IMR-90 (cell line): Measurements from ENCODE around the gene PPDPF. TPM values are rescaled to one million over a fixed set of nuclear protein-coding genes. Genes with fewer than 3 reads are reported as not detected.

Experiments
- ATAC-seq: fragments of 200-7000 bp; cut with Tn5 transposase; 2 replicates; pipeline ENCODE4 v1.9.1; 2020; ENCODE audit warnings: low read depth, mild to moderate bottlenecking, moderate library complexity
- BruUV-seq: library from RNA; stranded (reverse); fragments of 400-500 nt; replicated peaks from 2 replicates; lab custom pipeline; 2021; lab: Mats Ljungman, UMichigan
- CTCF ChIA-PET: fragments of 300-600 bp; formaldehyde crosslinking; extraction: SDS; loops from one replicate; lab custom pipeline; 2021; ENCODE audit warnings: antibody characterized with exemption; lab: Yijun Ruan, JAX
- POLR2A ChIA-PET: fragments of 300-600 bp; sonication (Branson Sonifier 250); formaldehyde crosslinking; loops from one replicate; lab custom pipeline; 2022; ENCODE audit warnings: antibody characterized with exemption; ENCODE audit not compliant: unreplicated experiment; lab: Charles Lee
- DNase-seq: peaks from one replicate; pipeline ENCODE4 v3.0.0; 2013
- H2AFZ ChIP-seq: replicated peaks from 2 replicates; pipeline ENCODE3; 2013; ENCODE audit warnings: low read length, mild to moderate bottlenecking; ENCODE audit not compliant: poor library complexity
- H2AK5ac ChIP-seq: 2 replicates; pipeline ENCODE4 v1.6.1; 2013; ENCODE audit warnings: low read depth, low read length, inconsistent platforms
- H2AK9ac ChIP-seq: replicated peaks from 2 replicates; pipeline ENCODE3; 2013; ENCODE audit warnings: mild to moderate bottlenecking, low read depth, low read length, moderate library complexity; ENCODE audit not compliant: poor library complexity
- H2BK120ac ChIP-seq: 2 replicates; pipeline ENCODE4 v1.6.1; 2013; ENCODE audit warnings: low read depth, low read length, inconsistent platforms
- H2BK15ac ChIP-seq: 3 replicates; pipeline ENCODE4 v1.6.1; 2013; ENCODE audit warnings: low read depth, low read length, inconsistent platforms
- H2BK20ac ChIP-seq: 2 replicates; pipeline ENCODE4 v1.6.1; 2013; ENCODE audit warnings: low read depth, mild to moderate bottlenecking, inconsistent platforms, low read length, moderate library complexity
- H2BK5ac ChIP-seq: 2 replicates; pipeline ENCODE4 v1.6.1; 2013; ENCODE audit warnings: mild to moderate bottlenecking, low read depth, low read length, inconsistent platforms; ENCODE audit not compliant: poor library complexity, severe bottlenecking
- H3K14ac ChIP-seq: replicated peaks from 2 replicates; pipeline ENCODE4 v1.6.1; 2013; ENCODE audit warnings: low read depth, low read length, inconsistent platforms
- H3K18ac ChIP-seq: 2 replicates; pipeline ENCODE4 v1.6.1; 2013; ENCODE audit warnings: low read depth, low read length, control low read depth
- H3K23ac ChIP-seq: 2 replicates; pipeline ENCODE4 v1.6.1; 2013; ENCODE audit warnings: low read depth, low read length, inconsistent platforms
- H3K27ac ChIP-seq: 2 replicates; pipeline ENCODE4 v1.5.1; 2013; ENCODE audit warnings: mild to moderate bottlenecking, control low read depth, low read length; ENCODE audit not compliant: insufficient read depth
- H3K27me3 ChIP-seq: 2 replicates; pipeline ENCODE4 v1.6.1; 2013; ENCODE audit warnings: low read length; ENCODE audit not compliant: control insufficient read depth, insufficient read depth
- H3K36me3 ChIP-seq: 2 replicates; pipeline ENCODE4 v1.6.1; 2013; ENCODE audit warnings: low read length, mixed read lengths; ENCODE audit not compliant: control insufficient read depth, insufficient read depth
- H3K4ac ChIP-seq: 2 replicates; pipeline ENCODE4 v1.6.1; 2013; ENCODE audit warnings: low read depth, low read length, inconsistent platforms
- H3K4me1 ChIP-seq: 2 replicates; pipeline ENCODE4 v1.6.1; 2013; ENCODE audit warnings: low read length, mixed read lengths; ENCODE audit not compliant: control insufficient read depth, insufficient read depth
- H3K4me2 ChIP-seq: 2 replicates; pipeline ENCODE4 v1.6.1; 2013; ENCODE audit warnings: low read depth, mild to moderate bottlenecking, control low read depth, low read length, moderate library complexity
- H3K4me3 ChIP-seq: 2 replicates; pipeline ENCODE4 v1.5.1; 2013; ENCODE audit warnings: low read depth, mild to moderate bottlenecking, control low read depth, low read length, moderate library complexity; ENCODE audit not compliant: insufficient read depth
- H3K56ac ChIP-seq: 2 replicates; pipeline ENCODE4 v1.6.1; 2013; ENCODE audit warnings: low read length, inconsistent platforms; ENCODE audit not compliant: insufficient read depth; ENCODE audit errors: extremely low read depth
- H3K79me1 ChIP-seq, 2 experiments: 2 replicates each; pipeline ENCODE4 v1.6.1; 2013; ENCODE audit warnings: low read length in 2 of 2, inconsistent platforms in 1 of 2, low read depth in 1 of 2
- H3K9ac ChIP-seq: 2 replicates; pipeline ENCODE4 v1.6.1; 2013; ENCODE audit warnings: low read depth, low read length, control low read depth
- H3K9me1 ChIP-seq: 2 replicates; pipeline ENCODE4 v1.6.1; 2013; ENCODE audit warnings: low read length, inconsistent platforms; ENCODE audit not compliant: insufficient read depth
- H3K9me3 ChIP-seq: 2 replicates; pipeline ENCODE4 v1.6.1; 2013; ENCODE audit warnings: low read length; ENCODE audit not compliant: control insufficient read depth, insufficient read depth
- H4K20me1 ChIP-seq: 2 replicates; pipeline ENCODE4 v1.6.1; 2013; ENCODE audit warnings: low read length, inconsistent platforms; ENCODE audit not compliant: insufficient read depth
- H4K5ac ChIP-seq: 2 replicates; pipeline ENCODE4 v1.6.1; 2013; ENCODE audit warnings: mild to moderate bottlenecking, low read depth, low read length, control low read depth
- H4K8ac ChIP-seq, 2 experiments: 2 replicates each; pipeline ENCODE4 v1.6.1; 2013; ENCODE audit warnings: low read depth in 2 of 2, low read length in 2 of 2, control low read depth in 1 of 2, inconsistent platforms in 1 of 2
- H4K91ac ChIP-seq: 2 replicates; pipeline ENCODE4 v1.6.1; 2013; ENCODE audit warnings: low read depth, low read length, inconsistent platforms; ENCODE audit not compliant: insufficient read depth
- BHLHE40 ChIP-seq: fragments of 150-350 bp; IDR thresholded peaks from 2 replicates; pipeline ENCODE4 v1.6.1; 2016; ENCODE audit warnings: mild to moderate bottlenecking, low read depth, low read length
- CEBPB ChIP-seq: IDR thresholded peaks from 2 replicates; pipeline ENCODE4 v1.6.1; 2012; ENCODE audit warnings: low read depth, low read length, improper control_type of control experiment
- CHD1 ChIP-seq: IDR thresholded peaks from 2 replicates; pipeline ENCODE4 v1.6.1; 2012; ENCODE audit warnings: low read depth, low read length, improper control_type of control experiment
- FOS ChIP-seq: fragments of 150-350 bp; IDR thresholded peaks from 2 replicates; pipeline ENCODE4 v1.6.1; 2016; ENCODE audit warnings: low read depth, low read length
- MAFK ChIP-seq: IDR thresholded peaks from 2 replicates; pipeline ENCODE4 v1.6.1; 2012; ENCODE audit warnings: low read depth, low read length, improper control_type of control experiment
- MAZ ChIP-seq: IDR thresholded peaks from 2 replicates; pipeline ENCODE4 v1.6.1; 2012; ENCODE audit warnings: low read depth, mild to moderate bottlenecking, low read length, improper control_type of control experiment, moderate library complexity, borderline replicate concordance
- MXI1 ChIP-seq: IDR thresholded peaks from 2 replicates; pipeline ENCODE4 v1.6.1; 2012; ENCODE audit warnings: low read depth, mild to moderate bottlenecking, low read length, moderate library complexity, borderline replicate concordance
- NFE2L2 ChIP-seq: fragments of 150-350 bp; IDR thresholded peaks from 2 replicates; pipeline ENCODE4 v1.6.1; 2016; ENCODE audit warnings: low read depth, mild to moderate bottlenecking, low read length
- POLR2A ChIP-seq: IDR thresholded peaks from 2 replicates; pipeline ENCODE4 v1.6.1; 2012; ENCODE audit warnings: mild to moderate bottlenecking, low read depth, low read length
- RAD21 ChIP-seq: IDR thresholded peaks from 2 replicates; pipeline ENCODE4 v1.6.1; 2012; ENCODE audit warnings: low read length, improper control_type of control experiment
- RCOR1 ChIP-seq: IDR thresholded peaks from 2 replicates; pipeline ENCODE4 v1.6.1; 2012; ENCODE audit warnings: mild to moderate bottlenecking, low read length, improper control_type of control experiment; ENCODE audit not compliant: insufficient replicate concordance
- RFX5 ChIP-seq: IDR thresholded peaks from 2 replicates; pipeline ENCODE4 v1.8.0; 2012; ENCODE audit warnings: low read depth, mild to moderate bottlenecking, low read length, moderate library complexity
- SMC3 ChIP-seq: fragments of 150-350 bp; IDR thresholded peaks from 2 replicates; pipeline ENCODE4 v1.6.1; 2016; ENCODE audit warnings: low read depth, mild to moderate bottlenecking, antibody characterized with exemption, low read length, moderate library complexity
- WGBS, 2 experiments: methylation state at CpG; one replicate each; pipeline versions ENCODE4 v1.1.5 to v1.1.7; 2013; ENCODE audit warnings: missing lambda C conversion rate in 2 of 2; ENCODE audit not compliant: insufficient read length in 1 of 2; ENCODE audit errors: extremely low coverage in 2 of 2; 5-methylcytosine and 5-hydroxymethylcytosine counted together
- dilution Hi-C: fragments of 300-500 bp; cut with HindIII; formaldehyde crosslinking; loops from one replicate; pipeline ENCODE4 v1.14.3; 2018; ENCODE audit warnings: low sequenced_read_pairs; ENCODE audit not compliant: unreplicated experiment
- in situ Hi-C: fragments of 300-500 bp; cut with MboI; formaldehyde crosslinking; loops from 3 replicates; pipeline ENCODE4 v1.14.3; 2019; ENCODE audit warnings: low sequenced_read_pairs, inconsistent platforms, mixed read lengths
- intact Hi-C: fragments of 100-400 bp; cut with micrococcal nuclease; formaldehyde crosslinking; loops from 2 replicates; pipeline ENCODE4 v1.10.0; 2022
- polyA plus RNA-seq, 3 experiments: library from polyadenylated mRNA; depleted of rRNA; stranded (reverse); fragments of >200 nt; gene quantifications; 2 replicates each; pipeline ENCODE4 v1.2.3, GENCODE V29; 2012; ENCODE audit warnings: low replicate concordance in 1 of 3
- total RNA-seq: library from RNA; depleted of rRNA; stranded (reverse); fragments of >200 nt; gene quantifications from 2 replicates; pipeline ENCODE4 v1.2.3, GENCODE V29; 2012
- TF ChIP-seq, protein P1 (sequence below): conservative IDR thresholded peaks from 2 replicates; pipeline ENCODE4 v1.5.1; 2012; ENCODE audit warnings: mild to moderate bottlenecking, low read depth, low read length, improper control_type of control experiment
- TF ChIP-seq, protein P2 (sequence below): fragments of 150-350 bp; IDR thresholded peaks from 2 replicates; pipeline ENCODE4 v1.6.1; 2017; ENCODE audit warnings: mild to moderate bottlenecking, antibody characterized with exemption, low read length, low read depth
- TF ChIP-seq, protein P3 (sequence below): fragments of 150-350 bp; IDR thresholded peaks from 2 replicates; pipeline ENCODE4 v1.6.1; 2016; ENCODE audit warnings: low read depth, mild to moderate bottlenecking, low read length, moderate library complexity, borderline replicate concordance

The PPDPF gene
- total and polyA plus RNA-seq, 2 of the 4 experiments (the other 2 are of a cell fraction), result 12.9 to 171 TPM

DNA sequence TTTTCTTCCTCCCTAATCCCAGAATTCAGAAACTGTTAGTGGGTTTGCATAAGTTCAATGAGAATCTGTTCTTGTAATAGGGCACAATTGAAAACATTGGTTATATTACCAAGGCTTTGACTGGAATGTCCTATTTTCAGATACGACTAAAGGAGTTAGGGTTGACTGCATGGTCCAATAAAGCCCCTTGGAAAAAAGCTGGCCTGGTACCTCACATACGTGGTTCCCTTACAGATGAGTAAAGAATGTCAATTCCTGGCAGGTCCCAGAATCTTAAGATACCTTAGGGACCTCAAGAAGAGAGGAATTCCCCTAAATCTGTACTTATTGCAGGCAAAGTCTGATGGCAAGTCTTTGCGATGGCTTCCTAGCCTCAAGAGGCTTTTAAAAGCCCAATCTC, 4.6 kb downstream of the PPDPF start:
- Histone ChIP-seq H3K9me1 (peaks cover 4% of the 10 kb centered on the region; the same call in 1 of the 2 replicates), H2BK20ac (no peak overlapping the region), H3K4me3 (no peak overlapping the region), H4K8ac (no peak overlapping the region), H3K4me1 (peaks cover 9% of the 10 kb centered on the region), H2AK5ac (no peak overlapping the region), H3K56ac (no peak overlapping the region), H3K79me1 (peaks cover 15 to 29% of the 10 kb centered on the region in 2 experiments), H2BK120ac (no peak overlapping the region), H3K36me3 (peaks cover 22% of the 10 kb centered on the region), H3K4ac (no peak overlapping the region), H3K9me3 (no peaks in the 10 kb centered on the region), H4K91ac (no peak overlapping the region), H3K4me2 (no peak overlapping the region), H3K27ac (no peak overlapping the region), H3K9ac (no peak overlapping the region), H4K20me1 (peaks cover 29% of the 10 kb centered on the region), H2AK9ac (no peak overlapping the region), H3K18ac (no peak overlapping the region), H3K27me3 (no peaks in the 10 kb centered on the region), H3K14ac (no peak overlapping the region), H2AFZ (no peak overlapping the region), H2BK5ac (no peak overlapping the region), H2BK15ac (no peak overlapping the region), H3K23ac (no peak overlapping the region), H4K5ac (no peak overlapping the region)
- no peak for DNase-seq
- BruUV-seq, result no TSS peak
- in situ Hi-C loops, result no loop called here
- TF ChIP-seq SMC3, result no peak
- TF ChIP-seq, protein P1, sequence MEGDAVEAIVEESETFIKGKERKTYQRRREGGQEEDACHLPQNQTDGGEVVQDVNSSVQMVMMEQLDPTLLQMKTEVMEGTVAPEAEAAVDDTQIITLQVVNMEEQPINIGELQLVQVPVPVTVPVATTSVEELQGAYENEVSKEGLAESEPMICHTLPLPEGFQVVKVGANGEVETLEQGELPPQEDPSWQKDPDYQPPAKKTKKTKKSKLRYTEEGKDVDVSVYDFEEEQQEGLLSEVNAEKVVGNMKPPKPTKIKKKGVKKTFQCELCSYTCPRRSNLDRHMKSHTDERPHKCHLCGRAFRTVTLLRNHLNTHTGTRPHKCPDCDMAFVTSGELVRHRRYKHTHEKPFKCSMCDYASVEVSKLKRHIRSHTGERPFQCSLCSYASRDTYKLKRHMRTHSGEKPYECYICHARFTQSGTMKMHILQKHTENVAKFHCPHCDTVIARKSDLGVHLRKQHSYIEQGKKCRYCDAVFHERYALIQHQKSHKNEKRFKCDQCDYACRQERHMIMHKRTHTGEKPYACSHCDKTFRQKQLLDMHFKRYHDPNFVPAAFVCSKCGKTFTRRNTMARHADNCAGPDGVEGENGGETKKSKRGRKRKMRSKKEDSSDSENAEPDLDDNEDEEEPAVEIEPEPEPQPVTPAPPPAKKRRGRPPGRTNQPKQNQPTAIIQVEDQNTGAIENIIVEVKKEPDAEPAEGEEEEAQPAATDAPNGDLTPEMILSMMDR, result no peak
- no peak for TF ChIP-seq FOS
- no peak for TF ChIP-seq RAD21
- TF ChIP-seq MAFK, result no peak
- TF ChIP-seq MXI1, result no peak
- no peak for TF ChIP-seq BHLHE40
- no peak for TF ChIP-seq CHD1
- TF ChIP-seq, protein P2, sequence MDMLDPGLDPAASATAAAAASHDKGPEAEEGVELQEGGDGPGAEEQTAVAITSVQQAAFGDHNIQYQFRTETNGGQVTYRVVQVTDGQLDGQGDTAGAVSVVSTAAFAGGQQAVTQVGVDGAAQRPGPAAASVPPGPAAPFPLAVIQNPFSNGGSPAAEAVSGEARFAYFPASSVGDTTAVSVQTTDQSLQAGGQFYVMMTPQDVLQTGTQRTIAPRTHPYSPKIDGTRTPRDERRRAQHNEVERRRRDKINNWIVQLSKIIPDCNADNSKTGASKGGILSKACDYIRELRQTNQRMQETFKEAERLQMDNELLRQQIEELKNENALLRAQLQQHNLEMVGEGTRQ, result no peak
- TF ChIP-seq POLR2A, result no peak
- TF ChIP-seq NFE2L2, result no peak
- TF ChIP-seq CEBPB, result no peak
- no peak for TF ChIP-seq MAZ
- TF ChIP-seq RFX5, result no peak
- TF ChIP-seq RCOR1, result no peak
- TF ChIP-seq, protein P3, sequence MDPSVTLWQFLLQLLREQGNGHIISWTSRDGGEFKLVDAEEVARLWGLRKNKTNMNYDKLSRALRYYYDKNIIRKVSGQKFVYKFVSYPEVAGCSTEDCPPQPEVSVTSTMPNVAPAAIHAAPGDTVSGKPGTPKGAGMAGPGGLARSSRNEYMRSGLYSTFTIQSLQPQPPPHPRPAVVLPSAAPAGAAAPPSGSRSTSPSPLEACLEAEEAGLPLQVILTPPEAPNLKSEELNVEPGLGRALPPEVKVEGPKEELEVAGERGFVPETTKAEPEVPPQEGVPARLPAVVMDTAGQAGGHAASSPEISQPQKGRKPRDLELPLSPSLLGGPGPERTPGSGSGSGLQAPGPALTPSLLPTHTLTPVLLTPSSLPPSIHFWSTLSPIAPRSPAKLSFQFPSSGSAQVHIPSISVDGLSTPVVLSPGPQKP, result no peak
- CTCF ChIA-PET, result no interaction called here
- intact Hi-C loops, result no loop called here
- no peak for ATAC-seq
- dilution Hi-C loops, result no loop called here
- WGBS, 2 experiments, result 89% methylated on average over 2 of the region's 3 CpGs; no CpG with 5 or more reads in 1 of the 2 experiments
- POLR2A ChIA-PET, result no interaction called here
